ENCODE data around the gene PDE11A.

PDE11A gene

DNA sequence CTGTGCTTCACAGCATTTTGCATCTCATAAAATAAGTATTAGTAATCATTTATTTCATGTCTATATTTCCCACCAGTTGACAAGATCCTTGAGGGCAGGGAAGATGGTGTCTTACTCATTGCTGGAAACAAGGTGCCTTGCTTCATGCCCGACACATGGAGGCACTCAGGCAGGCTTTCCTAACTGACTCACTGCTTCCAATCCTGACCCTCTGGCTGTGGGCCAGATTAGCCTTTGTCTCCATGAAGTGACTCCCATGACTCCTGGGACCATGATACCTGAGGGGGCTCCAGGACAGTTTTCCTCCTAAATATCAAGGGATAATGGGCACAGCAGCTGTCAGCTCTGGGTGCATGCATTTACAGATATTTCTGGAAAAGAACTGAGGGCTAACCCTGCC lies 405.0 kb downstream of the PDE11A start:
- Histone ChIP-seq H2AFZ (ENCODE audit: low read depth, low read length) (no peak overlapping the region), H3K9ac (ENCODE audit: low read depth, low read length) (no peak overlapping the region), H4K20me1 (ENCODE audit: insufficient read depth, low read length) (no peaks in the 10 kb centered on the region), H3K27ac (ENCODE audit: low read length) (no peak overlapping the region), H3K9me3 (ENCODE audit: insufficient read depth, low read length, severe bottlenecking) (no peaks in the 10 kb centered on the region), H3K4me1 (ENCODE audit: insufficient read depth, low read length) (peaks cover 34% of the 10 kb centered on the region), H3K36me3 (ENCODE audit: insufficient read depth, low read length) (no peaks in the 10 kb centered on the region), H3K4me2 (ENCODE audit: insufficient read depth, low read length) (no peak overlapping the region), H3K79me2 (ENCODE audit: insufficient read depth, low read length) (no peaks in the 10 kb centered on the region), H3K4me3 (ENCODE audit: low read depth in 1 of 2, low read length in 2 of 2) (no peak overlapping the region), H3K27me3 (ENCODE audit: insufficient read depth, low read length, poor library complexity) (no peaks in the 10 kb centered on the region)
- TF ChIP-seq EZH2 (IDR thresholded peaks at IDR 0.05; ENCODE audit: borderline replicate concordance, low read depth, low read length, severe bottlenecking) (no peak), CTCF (IDR thresholded peaks at IDR 0.05; ENCODE audit: borderline replicate concordance, extremely low read depth, low read length, poor library complexity, severe bottlenecking) (no peak)
- DNase-seq, result no peak
- ATAC-seq (ENCODE audit: insufficient read depth, low read depth), result no peak

GRCh38 chr2:177666408-177666807 lies 406.2 kb downstream of the PDE11A start:
- Histone ChIP-seq H3K4me3 (ENCODE audit: low read depth in 1 of 2, low read length in 2 of 2) (no peak overlapping the region), H3K27me3 (ENCODE audit: insufficient read depth, low read length, poor library complexity) (no peaks in the 10 kb centered on the region), H4K20me1 (ENCODE audit: insufficient read depth, low read length) (no peaks in the 10 kb centered on the region), H3K9me3 (ENCODE audit: insufficient read depth, low read length, severe bottlenecking) (no peaks in the 10 kb centered on the region), H3K36me3 (ENCODE audit: insufficient read depth, low read length) (no peaks in the 10 kb centered on the region), H3K4me2 (ENCODE audit: insufficient read depth, low read length) (no peak overlapping the region), H3K4me1 (ENCODE audit: insufficient read depth, low read length) (peaks cover 27% of the 10 kb centered on the region), H2AFZ (ENCODE audit: low read depth, low read length) (no peak overlapping the region), H3K9ac (ENCODE audit: low read depth, low read length) (no peak overlapping the region), H3K27ac (ENCODE audit: low read length) (no peak overlapping the region), H3K79me2 (ENCODE audit: insufficient read depth, low read length) (no peaks in the 10 kb centered on the region)
- TF ChIP-seq EZH2 (IDR thresholded peaks at IDR 0.05; ENCODE audit: borderline replicate concordance, low read depth, low read length, severe bottlenecking) (no peak), CTCF (IDR thresholded peaks at IDR 0.05; ENCODE audit: borderline replicate concordance, extremely low read depth, low read length, poor library complexity, severe bottlenecking) (no peak)
- peak; percentile 73 for ATAC-seq (ENCODE audit: insufficient read depth, low read depth)
- no peak for DNase-seq

DNA sequence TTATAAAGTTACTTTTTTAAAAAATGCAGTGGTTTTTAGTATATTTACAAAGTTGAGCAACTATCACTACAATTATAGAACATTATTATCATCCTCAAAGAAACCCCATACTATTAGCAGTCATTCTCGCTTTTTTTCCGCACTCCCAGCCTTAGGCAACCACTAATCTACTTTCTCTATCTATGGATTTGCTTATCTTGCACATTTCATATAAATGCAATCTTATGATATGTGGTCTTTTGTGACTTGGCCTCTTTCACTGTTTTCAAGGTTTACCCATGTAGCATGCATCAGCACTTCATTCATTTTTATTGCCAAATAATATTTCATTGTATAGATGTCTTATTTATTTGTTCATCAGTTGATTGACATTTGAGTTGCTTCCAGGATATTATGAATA lies 406.6 kb downstream of the PDE11A start:
- no peak for TF ChIP-seq EZH2 (IDR thresholded peaks at IDR 0.05; ENCODE audit: borderline replicate concordance, low read depth, low read length, severe bottlenecking)
- TF ChIP-seq CTCF (IDR thresholded peaks at IDR 0.05; ENCODE audit: borderline replicate concordance, extremely low read depth, low read length, poor library complexity, severe bottlenecking), result no peak

GRCh38 chr2:177665328-177665727 lies 407.2 kb downstream of the PDE11A start:
- Histone ChIP-seq H3K4me3 (ENCODE audit: low read depth in 1 of 2, low read length in 2 of 2) (no peak overlapping the region), H3K9me3 (ENCODE audit: insufficient read depth, low read length, severe bottlenecking) (no peaks in the 10 kb centered on the region), H2AFZ (ENCODE audit: low read depth, low read length) (no peak overlapping the region), H3K36me3 (ENCODE audit: insufficient read depth, low read length) (no peaks in the 10 kb centered on the region), H3K4me2 (ENCODE audit: insufficient read depth, low read length) (no peak overlapping the region), H3K4me1 (ENCODE audit: insufficient read depth, low read length) (peaks cover 18% of the 10 kb centered on the region), H3K27me3 (ENCODE audit: insufficient read depth, low read length, poor library complexity) (no peaks in the 10 kb centered on the region), H3K9ac (ENCODE audit: low read depth, low read length) (no peak overlapping the region), H3K79me2 (ENCODE audit: insufficient read depth, low read length) (no peaks in the 10 kb centered on the region), H3K27ac (ENCODE audit: low read length) (no peak overlapping the region), H4K20me1 (ENCODE audit: insufficient read depth, low read length) (no peaks in the 10 kb centered on the region)
- no peak for ATAC-seq (ENCODE audit: insufficient read depth, low read depth)
- no peak for DNase-seq
- TF ChIP-seq CTCF (IDR thresholded peaks at IDR 0.05; ENCODE audit: borderline replicate concordance, extremely low read depth, low read length, poor library complexity, severe bottlenecking) (no peak), EZH2 (IDR thresholded peaks at IDR 0.05; ENCODE audit: borderline replicate concordance, low read depth, low read length, severe bottlenecking) (no peak)

More for the DNA sequence above, 406.6 kb downstream of the PDE11A start:
- H3K27me3 ChIP-seq (ENCODE audit: insufficient read depth, low read length, poor library complexity), result no peaks in the 10 kb centered on the region
- H3K9ac ChIP-seq (ENCODE audit: low read depth, low read length), result no peak overlapping the region
- no peaks in the 10 kb centered on the region for H3K79me2 ChIP-seq (ENCODE audit: insufficient read depth, low read length)
- no peak overlapping the region for H3K4me3 ChIP-seq (ENCODE audit: low read depth in 1 of 2, low read length in 2 of 2)
- H3K9me3 ChIP-seq (ENCODE audit: insufficient read depth, low read length, severe bottlenecking), result no peaks in the 10 kb centered on the region
- no peak overlapping the region for H2AFZ ChIP-seq (ENCODE audit: low read depth, low read length)
- ATAC-seq (ENCODE audit: insufficient read depth, low read depth) (peak; percentile 29; the same call in 1 of the 3 replicates), DNase-seq (no peak)
- H4K20me1 ChIP-seq (ENCODE audit: insufficient read depth, low read length), result no peaks in the 10 kb centered on the region
- no peaks in the 10 kb centered on the region for H3K36me3 ChIP-seq (ENCODE audit: insufficient read depth, low read length)
- no peak overlapping the region for H3K4me2 ChIP-seq (ENCODE audit: insufficient read depth, low read length)
- H3K27ac ChIP-seq (ENCODE audit: low read length), result no peak overlapping the region
- peaks cover 23% of the 10 kb centered on the region for H3K4me1 ChIP-seq (ENCODE audit: insufficient read depth, low read length)

Measured in DND-41 (cell line).